Mucosa of rectum (tissue), 2 donors: ENCODE results near the gene IRF2BP2.

Experiments
- H3K27ac ChIP-seq, 2 donors: one replicate each; pipeline ENCODE4 v1.7.0; 2013; ENCODE audit warnings: inconsistent platforms in 2 of 2, low read depth in 2 of 2, low read length in 2 of 2
- H3K27me3 ChIP-seq, 2 donors: one replicate each; pipeline ENCODE4 v1.7.0; 2013; ENCODE audit warnings: low read length in 2 of 2; ENCODE audit not compliant: control insufficient read depth in 2 of 2, insufficient read depth in 2 of 2
- H3K36me3 ChIP-seq, 2 donors: one replicate each; pipeline ENCODE4 v1.7.0; 2013; ENCODE audit warnings: low read length in 2 of 2; ENCODE audit not compliant: control insufficient read depth in 2 of 2, insufficient read depth in 2 of 2
- H3K4me1 ChIP-seq, 2 donors: one replicate each; pipeline ENCODE4 v1.7.0; 2013; ENCODE audit warnings: low read length in 2 of 2, mild to moderate bottlenecking in 1 of 2; ENCODE audit not compliant: control insufficient read depth in 2 of 2, insufficient read depth in 2 of 2
- H3K4me3 ChIP-seq, 2 donors: one replicate each; pipeline ENCODE4 v1.7.0; 2013; ENCODE audit warnings: low read length in 2 of 2
- H3K9ac ChIP-seq, 2 donors: one replicate each; pipeline ENCODE4 v1.7.0; 2013; ENCODE audit warnings: low read length in 2 of 2, low read depth in 1 of 2, mild to moderate bottlenecking in 1 of 2
- H3K9me3 ChIP-seq, 2 donors: one replicate each; pipeline ENCODE4 v1.7.0; 2013; ENCODE audit warnings: low read length in 2 of 2; ENCODE audit not compliant: control insufficient read depth in 2 of 2
- donor health status: healthy.
- donor health status: Normal muscosa, but diverticular disease.

The IRF2BP2 gene

DNA sequence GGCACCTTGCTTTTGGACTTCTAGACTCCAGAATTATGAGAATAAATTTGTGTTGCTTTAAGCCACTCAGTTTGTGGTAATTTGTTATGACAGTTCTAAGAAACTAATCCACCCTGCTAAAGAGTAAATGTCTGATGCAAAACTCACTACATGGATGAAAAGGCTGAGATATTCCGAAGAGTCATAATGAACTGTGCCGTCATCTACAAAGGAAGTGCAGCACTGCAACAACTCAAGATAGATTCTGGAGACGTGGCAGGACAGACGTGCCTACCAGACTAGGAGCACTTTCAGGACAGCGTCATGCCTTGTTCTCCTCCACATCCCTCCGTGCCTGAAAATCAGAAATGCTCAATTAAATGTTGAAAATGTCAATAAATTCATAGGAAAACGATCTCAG, 24.4 kb upstream of the IRF2BP2 start:
- H3K9me3 ChIP-seq = no peaks in the 10 kb centered on the region
- no peaks in the 10 kb centered on the region for H3K27me3 ChIP-seq
- H3K27ac ChIP-seq = no peak overlapping the region
- no peak overlapping the region for H3K9ac ChIP-seq
- H3K36me3 ChIP-seq = no peaks in the 10 kb centered on the region
- peaks cover 4 to 5% of the 10 kb centered on the region in 2 donors for H3K4me1 ChIP-seq
- H3K4me3 ChIP-seq = no peak overlapping the region

DNA sequence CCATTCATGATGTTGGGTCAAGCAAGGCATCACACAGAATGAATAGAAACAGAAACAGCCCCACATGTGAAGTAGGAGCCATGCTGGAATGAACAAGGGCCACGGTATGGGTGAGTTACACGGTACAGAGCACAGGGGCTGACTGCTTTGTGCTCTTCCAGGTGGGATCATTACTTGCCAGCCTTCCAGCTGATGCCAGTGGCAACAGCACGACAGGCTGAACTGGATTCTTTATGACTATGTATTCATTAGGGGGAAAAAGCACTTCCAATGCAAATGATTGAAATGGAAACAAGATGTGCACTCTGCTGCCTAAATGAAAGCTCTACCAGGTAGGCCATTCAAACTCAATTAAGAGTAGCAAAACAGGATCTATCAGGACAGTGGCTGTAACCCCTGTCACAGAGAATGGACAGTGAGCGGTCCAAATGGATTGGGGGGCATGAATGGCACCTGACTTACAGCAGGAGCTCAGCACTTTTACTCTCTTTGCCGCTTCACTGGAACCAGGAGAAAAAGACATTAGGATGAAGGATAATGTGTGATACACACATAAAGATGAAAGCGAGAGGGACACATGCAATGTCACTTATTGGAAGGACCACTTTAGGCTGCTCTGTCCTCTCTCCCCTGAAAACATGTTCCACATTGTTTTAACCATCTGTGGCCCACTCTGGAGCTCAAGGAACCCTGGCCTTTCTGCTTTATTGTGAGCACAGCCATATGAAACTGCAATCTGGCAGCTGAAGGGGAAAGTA, 23.4 kb upstream of the IRF2BP2 start:
- H3K4me3 ChIP-seq = no peak overlapping the region
- no peaks in the 10 kb centered on the region for H3K36me3 ChIP-seq
- no peaks in the 10 kb centered on the region for H3K27me3 ChIP-seq
- no peaks in the 10 kb centered on the region for H3K4me1 ChIP-seq
- no peaks in the 10 kb centered on the region for H3K9me3 ChIP-seq
- no peak overlapping the region for H3K27ac ChIP-seq
- no peak overlapping the region for H3K9ac ChIP-seq

DNA sequence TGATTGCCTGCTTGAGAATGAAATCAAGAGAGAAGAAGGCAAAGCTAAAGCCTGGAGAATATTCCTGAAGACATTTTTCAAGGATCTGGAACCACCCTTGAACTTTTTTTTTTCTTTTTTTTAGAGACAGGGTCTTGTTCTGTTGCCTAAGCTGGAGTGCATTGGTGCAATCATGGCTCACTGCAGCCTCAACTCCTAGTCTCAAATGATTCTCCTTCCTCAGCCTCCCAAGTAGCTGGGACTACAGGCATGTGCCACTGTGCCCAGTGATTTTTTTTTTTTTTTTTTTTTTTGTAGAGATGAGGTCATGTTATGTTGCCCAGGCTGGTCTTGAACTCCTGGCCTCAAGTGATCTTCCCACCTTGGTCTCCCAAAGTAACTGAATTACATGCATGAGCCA, 22.2 kb upstream of the IRF2BP2 start:
- H3K9ac ChIP-seq = no peak overlapping the region
- H3K4me3 ChIP-seq = no peak overlapping the region
- H3K4me1 ChIP-seq = no peaks in the 10 kb centered on the region
- H3K27me3 ChIP-seq = no peaks in the 10 kb centered on the region
- H3K27ac ChIP-seq = no peak overlapping the region
- H3K36me3 ChIP-seq = no peaks in the 10 kb centered on the region
- H3K9me3 ChIP-seq = no peaks in the 10 kb centered on the region

DNA sequence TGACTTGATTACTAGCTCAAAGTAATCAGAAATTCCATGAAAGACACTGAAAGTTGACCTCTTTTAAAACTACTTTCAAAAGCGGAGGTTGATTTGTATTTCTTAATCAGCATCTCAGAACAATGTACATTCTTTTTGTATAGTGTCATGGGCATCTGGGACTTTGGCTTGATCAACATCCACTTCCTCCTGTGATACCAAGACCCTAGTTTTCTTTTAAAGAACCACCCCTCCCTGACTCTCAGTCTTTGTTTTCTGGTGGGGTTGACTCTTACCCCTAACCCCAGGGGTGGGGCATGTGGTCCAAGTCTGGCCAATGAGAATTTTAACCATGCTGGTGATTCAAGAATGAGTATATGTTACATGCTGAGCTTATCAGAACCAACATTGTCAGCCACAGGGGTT, 21.7 kb upstream of the IRF2BP2 start:
- no peak overlapping the region for H3K4me3 ChIP-seq
- no peaks in the 10 kb centered on the region for H3K36me3 ChIP-seq
- H3K9ac ChIP-seq = no peak overlapping the region
- H3K27ac ChIP-seq = no peak overlapping the region
- no peaks in the 10 kb centered on the region for H3K9me3 ChIP-seq
- no peaks in the 10 kb centered on the region for H3K4me1 ChIP-seq
- no peaks in the 10 kb centered on the region for H3K27me3 ChIP-seq

DNA sequence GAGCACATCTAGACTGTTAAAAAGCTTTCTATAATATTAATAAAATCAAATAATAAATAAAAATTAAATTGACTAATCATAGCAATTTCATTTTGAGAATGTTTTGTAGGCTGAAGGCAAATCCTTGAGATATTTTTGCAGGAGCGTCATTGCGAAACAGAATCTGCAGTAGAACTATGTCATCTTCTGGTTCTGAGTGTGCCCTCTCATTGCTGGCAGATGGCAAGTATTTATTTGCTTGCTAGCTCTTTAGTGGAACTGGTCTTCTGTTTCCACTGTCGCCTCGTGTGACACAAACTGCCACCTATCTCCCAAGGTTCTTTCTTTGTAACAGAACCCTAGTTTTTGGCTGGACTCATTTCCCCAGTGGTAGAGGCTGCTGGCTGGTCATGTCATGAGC, 19.0 kb upstream of the IRF2BP2 start:
- Histone ChIP-seq H3K4me1 (peaks cover 4 to 5% of the 10 kb centered on the region in 2 donors), H3K27me3 (no peaks in the 10 kb centered on the region), H3K4me3 (no peak overlapping the region), H3K9ac (no peak overlapping the region), H3K27ac (no peak overlapping the region), H3K9me3 (no peaks in the 10 kb centered on the region), H3K36me3 (no peaks in the 10 kb centered on the region)

DNA sequence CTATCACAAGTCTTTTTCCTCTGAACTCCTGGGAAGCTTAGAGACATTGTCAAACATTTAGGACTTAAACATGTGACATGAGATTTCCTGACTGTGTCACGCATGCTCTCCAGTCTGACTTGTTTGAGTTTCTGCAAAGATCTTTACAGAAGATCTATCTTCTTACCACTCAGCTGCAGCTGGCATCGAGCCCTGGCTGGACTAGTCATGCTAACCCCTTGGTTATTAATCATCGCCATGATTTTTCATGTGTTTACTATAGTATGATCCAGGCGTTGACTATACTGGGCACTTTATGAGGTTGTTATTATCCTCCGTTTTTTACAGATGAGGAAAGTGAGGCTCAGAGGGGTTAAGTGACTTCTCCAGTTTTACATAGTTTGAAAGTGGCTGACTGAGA, 18.1 kb upstream of the IRF2BP2 start:
- Histone ChIP-seq H3K36me3 (no peaks in the 10 kb centered on the region), H3K4me1 (peaks cover 6 to 12% of the 10 kb centered on the region in 2 donors), H3K27me3 (no peaks in the 10 kb centered on the region), H3K4me3 (no peak overlapping the region), H3K9ac (no peak overlapping the region), H3K27ac (no peak overlapping the region), H3K9me3 (no peaks in the 10 kb centered on the region)

DNA sequence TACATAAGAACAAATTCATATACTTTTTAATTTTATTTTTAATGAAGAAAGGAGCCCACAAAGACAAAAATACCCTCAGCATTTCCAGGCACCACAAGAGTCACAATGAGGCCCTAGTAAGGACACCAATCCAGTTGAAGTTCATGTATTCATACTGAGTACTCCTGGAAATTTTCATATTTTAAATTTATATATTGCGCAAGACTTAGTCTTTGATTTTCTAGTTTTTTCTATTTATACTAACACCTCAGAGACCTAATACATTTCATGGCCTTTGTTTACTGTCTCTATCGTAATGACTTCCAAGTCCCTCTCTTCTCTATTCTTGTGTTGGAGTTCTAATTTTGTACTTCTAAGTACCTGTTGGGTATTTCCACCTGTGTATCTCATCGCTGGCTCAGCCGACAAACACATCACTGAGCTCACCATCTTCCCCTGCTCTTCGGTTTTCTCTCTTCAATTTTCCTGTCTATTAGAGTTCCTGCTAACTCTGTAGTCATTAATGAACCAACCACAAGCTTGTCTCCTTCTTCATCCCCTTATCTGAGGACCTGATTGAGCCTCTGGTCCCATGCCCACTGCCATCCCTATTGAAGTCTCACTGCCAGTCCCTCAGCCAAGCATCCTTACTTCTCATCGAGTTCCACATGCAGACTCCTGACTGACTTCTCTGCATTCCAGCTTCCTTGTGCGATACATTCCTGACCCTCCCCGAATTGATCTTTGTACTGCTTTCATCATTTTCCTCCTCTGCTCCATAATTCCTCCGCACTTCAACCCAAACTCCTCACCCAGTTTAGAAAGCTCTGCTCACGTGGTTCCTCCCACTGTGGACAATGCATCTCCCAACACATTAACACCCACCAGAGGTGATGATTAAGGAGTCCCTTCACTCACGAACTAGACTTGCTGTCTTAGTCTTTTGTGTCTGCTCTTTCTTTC, 17.3 kb upstream of the IRF2BP2 start:
- H3K9ac ChIP-seq = no peak overlapping the region
- no peak overlapping the region for H3K27ac ChIP-seq

DNA sequence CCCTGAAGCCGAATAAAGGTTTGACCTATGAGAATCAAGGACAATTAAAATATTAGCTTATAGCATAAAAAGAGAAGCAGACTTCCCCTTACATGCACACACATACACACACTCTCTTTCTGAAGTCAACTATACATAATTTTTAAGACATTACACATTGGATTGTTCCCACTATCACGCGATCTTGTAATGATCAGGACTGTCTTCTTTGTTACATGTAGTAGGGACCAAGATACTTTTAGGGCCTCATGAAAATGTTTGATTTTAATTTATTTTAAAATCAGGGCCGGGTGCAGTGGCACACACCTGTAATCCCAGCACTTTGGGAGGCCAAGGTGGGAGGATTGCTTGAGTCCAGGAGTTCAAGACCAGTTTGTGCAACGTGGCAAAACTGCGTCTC, 16.4 kb upstream of the IRF2BP2 start:
- Histone ChIP-seq H3K4me3 (no peak overlapping the region), H3K4me1 (peaks cover 7 to 20% of the 10 kb centered on the region in 2 donors), H3K27ac (no peak overlapping the region)

More for the DNA sequence above, 17.3 kb upstream of the IRF2BP2 start:
- no peaks in the 10 kb centered on the region for H3K27me3 ChIP-seq
- H3K4me1 ChIP-seq = peaks cover 6 to 12% of the 10 kb centered on the region in 2 donors
- no peak overlapping the region for H3K4me3 ChIP-seq
- no peaks in the 10 kb centered on the region for H3K36me3 ChIP-seq
- H3K9me3 ChIP-seq = no peaks in the 10 kb centered on the region

DNA sequence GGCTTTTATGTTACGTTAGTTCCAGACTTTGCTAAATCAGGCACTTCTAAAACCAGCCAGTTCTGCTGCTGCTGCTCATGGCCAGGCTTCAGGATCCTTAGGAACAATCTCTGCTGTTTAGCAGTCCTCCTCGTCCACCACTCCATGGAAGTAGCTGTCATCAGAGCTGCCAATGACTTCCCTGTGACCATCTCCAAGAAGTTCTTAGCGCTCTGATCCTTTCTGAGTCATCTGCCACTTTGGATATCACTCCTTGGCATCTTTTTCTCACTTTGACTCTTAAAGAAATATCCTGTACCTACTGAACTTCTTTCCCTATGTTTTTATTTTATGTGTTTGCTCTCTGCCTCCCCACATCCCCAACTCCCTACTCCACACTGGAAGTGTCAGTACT, 14.7 kb upstream of the IRF2BP2 start:
- H3K4me1 ChIP-seq = peaks cover 18 to 28% of the 10 kb centered on the region in 2 donors
- H3K27ac ChIP-seq = no peak overlapping the region
- no peak overlapping the region for H3K9ac ChIP-seq

More for the DNA sequence above, 16.4 kb upstream of the IRF2BP2 start:
- H3K27me3 ChIP-seq = no peaks in the 10 kb centered on the region
- no peaks in the 10 kb centered on the region for H3K36me3 ChIP-seq
- no peaks in the 10 kb centered on the region for H3K9me3 ChIP-seq
- H3K9ac ChIP-seq = no peak overlapping the region

DNA sequence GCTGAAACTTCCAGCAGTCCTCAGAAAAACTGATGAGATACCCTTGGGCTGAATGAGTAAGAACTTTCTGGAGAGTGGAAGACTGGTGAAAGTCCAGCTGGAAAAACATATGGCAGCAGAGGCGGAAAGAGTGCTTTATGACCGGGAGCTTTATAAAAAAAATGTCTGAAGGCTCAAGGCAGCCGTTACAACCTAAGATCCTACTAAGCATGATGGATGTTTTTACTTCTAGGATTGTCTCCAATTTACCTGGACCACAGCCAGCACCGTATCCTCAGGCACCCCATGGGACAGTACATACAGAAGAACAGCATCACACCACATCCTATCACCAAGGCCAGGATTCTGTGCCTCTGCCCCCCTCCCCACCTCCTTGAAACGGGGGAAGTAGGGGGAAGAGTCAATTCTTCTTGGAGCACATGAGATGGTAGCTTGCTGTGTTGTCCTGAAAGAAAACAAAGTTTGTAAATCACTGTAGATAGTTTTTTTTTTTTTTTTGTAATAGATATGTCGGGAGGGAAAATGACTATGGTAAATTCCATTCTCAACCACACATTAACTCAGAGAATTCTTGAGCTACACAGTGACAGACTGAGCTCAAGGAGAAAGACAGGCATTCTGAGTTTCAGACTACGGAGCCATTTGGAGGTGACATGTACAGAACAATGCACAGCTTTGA, 11.8 kb upstream of the IRF2BP2 start:
- no peaks in the 10 kb centered on the region for H3K27me3 ChIP-seq
- H3K36me3 ChIP-seq = no peaks in the 10 kb centered on the region
- H3K9me3 ChIP-seq = no peaks in the 10 kb centered on the region
- H3K4me1 ChIP-seq = peaks cover 22 to 45% of the 10 kb centered on the region in 2 donors
- H3K9ac ChIP-seq = no peak overlapping the region
- peak overlapping the region in 1 of 2 donors; percentile 60 for H3K27ac ChIP-seq
- no peak overlapping the region for H3K4me3 ChIP-seq

More for the DNA sequence above, 14.7 kb upstream of the IRF2BP2 start:
- Histone ChIP-seq H3K9me3 (no peaks in the 10 kb centered on the region), H3K27me3 (no peaks in the 10 kb centered on the region), H3K36me3 (no peaks in the 10 kb centered on the region), H3K4me3 (no peak overlapping the region)
